KOPT-K1 (cell line): ENCODE measurements around the gene PTPRM.

Experiments
- H3K27ac ChIP-seq: fragments of 200-600 bp; sonication (generic); 2 replicates; pipeline ENCODE4 v1.5.1; 2016; ENCODE audit warnings: antibody characterized with exemption, mild to moderate bottlenecking, low read depth, low read length; ENCODE audit not compliant: poor library complexity, severe bottlenecking
- H3K36me3 ChIP-seq: fragments of 200-600 bp; sonication (generic); 2 replicates; pipeline ENCODE4 v1.5.1; 2017; ENCODE audit warnings: antibody characterized with exemption, mild to moderate bottlenecking, low read length, moderate library complexity; ENCODE audit not compliant: insufficient read depth
- H3K9me3 ChIP-seq: fragments of 200-600 bp; sonication (generic); 2 replicates; pipeline ENCODE4 v1.5.1; 2017; ENCODE audit warnings: antibody characterized with exemption, low read length, mild to moderate bottlenecking; ENCODE audit not compliant: insufficient read depth, poor library complexity, severe bottlenecking

PTPRM gene

GRCh38 chr18:7678801-7679200 is 111.7 kb downstream of the PTPRM start:
- Histone ChIP-seq H3K36me3 (no peaks in the 10 kb centered on the region), H3K9me3 (no peaks in the 10 kb centered on the region), H3K27ac (no peak overlapping the region)

- Histone ChIP-seq H3K9me3 (no peaks in the 10 kb centered on the region), H3K36me3 (no peaks in the 10 kb centered on the region), H3K27ac (no peak overlapping the region)
These were observed 114.2 kb downstream of the PTPRM start for GRCh38 chr18:7681298-7681697.

DNA sequence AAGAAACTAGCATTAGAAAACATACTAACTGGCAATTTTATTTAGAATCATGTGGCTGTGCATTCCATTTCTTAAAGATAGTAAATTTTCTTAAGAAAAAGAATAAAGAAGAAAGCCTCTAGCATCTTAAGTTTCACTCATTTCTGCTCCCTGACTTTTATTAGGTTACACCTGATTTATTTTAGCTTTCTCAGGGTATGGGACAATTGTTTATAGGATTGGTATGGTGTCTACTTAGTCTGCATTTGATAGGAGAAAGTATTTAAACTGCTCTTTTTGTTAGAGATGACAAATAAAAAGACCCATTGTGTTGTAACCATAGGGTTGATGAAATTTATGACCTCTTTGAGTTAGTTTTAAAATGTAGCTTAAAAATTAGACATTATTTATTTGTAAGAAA is 115.2 kb downstream of the PTPRM start:
- no peaks in the 10 kb centered on the region for H3K9me3 ChIP-seq
- no peaks in the 10 kb centered on the region for H3K36me3 ChIP-seq
- H3K27ac ChIP-seq: no peak overlapping the region

- H3K36me3 ChIP-seq: no peaks in the 10 kb centered on the region
- no peaks in the 10 kb centered on the region for H3K9me3 ChIP-seq
- no peak overlapping the region for H3K27ac ChIP-seq
These were observed 116.6 kb downstream of the PTPRM start for GRCh38 chr18:7683753-7684152.

DNA sequence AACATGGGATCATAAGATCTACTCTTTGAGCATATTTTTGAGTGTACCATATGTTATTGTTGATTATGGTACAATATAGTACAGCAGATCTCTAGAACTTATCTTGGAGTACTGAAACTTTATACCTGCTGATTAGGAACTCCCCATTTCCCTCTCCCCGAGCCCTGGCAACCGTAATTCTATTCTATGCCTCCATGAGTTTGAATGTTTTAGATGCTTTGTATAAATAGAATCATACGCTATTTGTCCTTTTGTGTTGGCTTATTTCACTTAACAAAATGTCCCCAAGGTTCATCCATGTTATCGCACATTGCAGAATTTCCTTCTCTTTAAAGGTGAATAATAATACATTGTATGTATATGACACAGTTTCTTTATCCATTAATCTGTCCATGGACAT is 117.2 kb downstream of the PTPRM start:
- Histone ChIP-seq H3K27ac (no peak overlapping the region), H3K36me3 (no peaks in the 10 kb centered on the region), H3K9me3 (no peaks in the 10 kb centered on the region)

DNA sequence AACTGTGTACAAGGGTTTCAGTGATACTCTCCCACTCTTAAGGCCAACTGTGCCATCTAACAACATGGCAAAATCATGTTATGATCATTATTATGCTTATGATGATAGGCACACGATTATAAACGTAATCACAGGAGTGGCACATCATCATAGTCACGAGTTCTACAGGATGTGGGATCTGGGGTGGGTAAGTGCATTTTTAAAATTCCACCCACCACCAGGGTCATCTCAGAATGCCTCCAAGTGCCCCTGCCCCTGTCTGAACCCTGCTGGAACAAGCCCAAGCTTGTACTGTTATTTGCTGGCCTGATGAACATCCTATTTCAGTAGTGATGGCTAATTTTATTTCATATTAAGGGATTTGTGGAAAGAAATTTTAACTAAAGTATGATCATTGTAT is 117.8 kb downstream of the PTPRM start:
- H3K27ac ChIP-seq: no peak overlapping the region
- no peaks in the 10 kb centered on the region for H3K9me3 ChIP-seq
- H3K36me3 ChIP-seq: no peaks in the 10 kb centered on the region

GRCh38 chr18:7686278-7686677 is 119.2 kb downstream of the PTPRM start:
- H3K36me3 ChIP-seq: no peaks in the 10 kb centered on the region
- H3K9me3 ChIP-seq: no peaks in the 10 kb centered on the region
- no peak overlapping the region for H3K27ac ChIP-seq

DNA sequence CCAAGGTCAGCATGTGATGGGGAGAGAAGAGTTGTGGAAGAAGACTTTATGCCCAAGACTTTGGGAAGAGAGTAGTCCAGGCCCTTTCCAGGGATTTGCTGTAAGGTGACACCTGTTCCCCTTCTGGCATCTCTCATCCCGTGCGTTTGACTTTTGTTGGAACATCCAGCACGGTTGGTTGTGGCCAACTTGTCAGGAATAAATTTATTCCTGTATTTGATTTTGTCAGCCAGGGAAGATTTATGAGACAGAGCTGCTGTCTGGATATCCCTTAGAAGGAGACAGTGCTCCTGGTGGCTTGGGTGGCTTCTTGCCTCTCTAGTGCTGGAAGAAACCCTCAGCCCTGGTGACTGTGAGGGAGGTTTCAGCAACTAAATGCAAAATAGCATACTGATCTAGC is 121.5 kb downstream of the PTPRM start:
- Histone ChIP-seq H3K36me3 (no peaks in the 10 kb centered on the region), H3K9me3 (no peaks in the 10 kb centered on the region), H3K27ac (no peak overlapping the region)

DNA sequence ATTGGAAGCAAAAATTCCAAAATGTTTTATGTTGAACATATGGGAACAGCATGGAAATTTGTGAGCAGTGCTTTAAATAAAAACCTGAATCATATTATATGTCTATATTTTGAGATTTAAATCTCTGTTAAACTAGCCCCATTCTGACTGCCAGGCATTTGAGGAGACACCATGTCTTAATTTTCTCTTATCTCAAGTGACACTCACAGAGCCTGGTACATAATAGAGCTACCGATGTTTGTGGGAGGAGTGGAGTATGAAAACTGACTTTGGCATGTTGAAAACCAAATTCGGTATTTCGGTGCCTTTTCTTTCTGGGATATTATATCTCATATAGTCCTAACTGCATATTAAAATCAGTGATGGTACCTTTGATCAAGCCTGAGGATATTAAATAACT is 124.1 kb downstream of the PTPRM start:
- Histone ChIP-seq H3K27ac (no peak overlapping the region), H3K9me3 (no peaks in the 10 kb centered on the region), H3K36me3 (no peaks in the 10 kb centered on the region)

- Histone ChIP-seq H3K9me3 (no peaks in the 10 kb centered on the region), H3K27ac (no peak overlapping the region), H3K36me3 (no peaks in the 10 kb centered on the region)
These were observed 129.7 kb downstream of the PTPRM start for GRCh38 chr18:7696780-7697179.

DNA sequence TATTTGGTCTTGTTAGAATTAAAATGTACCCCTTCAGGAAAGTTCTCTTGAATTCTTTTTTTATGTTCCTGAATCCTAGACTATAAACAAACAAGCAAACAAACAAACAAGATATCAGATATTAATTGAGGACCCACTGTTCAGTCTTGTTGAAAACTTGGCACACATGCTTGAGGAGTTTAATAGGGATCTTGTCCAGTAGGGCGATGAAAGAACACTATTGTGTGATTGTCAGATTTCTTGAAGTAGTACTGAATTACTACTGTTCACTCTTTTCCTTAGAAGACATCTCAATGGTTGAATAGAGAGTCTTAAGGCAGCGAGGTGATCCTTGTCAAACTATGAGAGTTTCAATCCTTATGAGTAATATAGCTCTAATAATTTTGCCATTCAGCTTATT is 130.2 kb downstream of the PTPRM start:
- Histone ChIP-seq H3K36me3 (no peaks in the 10 kb centered on the region), H3K27ac (no peak overlapping the region), H3K9me3 (no peaks in the 10 kb centered on the region)

DNA sequence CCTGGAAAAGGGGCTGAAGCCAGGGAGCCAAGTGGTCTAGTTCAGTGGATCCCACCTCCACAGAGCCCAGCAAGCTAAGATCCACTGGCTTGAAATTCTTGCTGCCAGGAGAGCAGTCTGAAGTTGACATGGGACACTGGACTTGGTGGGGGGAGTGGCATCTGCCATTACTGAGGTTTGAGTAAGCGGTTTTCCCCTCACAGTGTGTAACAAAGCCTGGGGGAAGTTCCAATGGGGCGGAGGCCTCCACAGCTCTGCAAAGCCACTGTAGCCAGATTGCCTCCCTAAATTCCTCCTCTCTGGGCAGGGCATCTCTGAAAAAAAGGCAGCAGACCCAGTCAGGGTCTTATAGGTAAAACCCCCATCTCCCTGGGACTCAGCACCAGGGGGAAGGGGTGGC is 144.4 kb downstream of the PTPRM start:
- Histone ChIP-seq H3K9me3 (no peaks in the 10 kb centered on the region), H3K27ac (no peak overlapping the region), H3K36me3 (no peaks in the 10 kb centered on the region)

DNA sequence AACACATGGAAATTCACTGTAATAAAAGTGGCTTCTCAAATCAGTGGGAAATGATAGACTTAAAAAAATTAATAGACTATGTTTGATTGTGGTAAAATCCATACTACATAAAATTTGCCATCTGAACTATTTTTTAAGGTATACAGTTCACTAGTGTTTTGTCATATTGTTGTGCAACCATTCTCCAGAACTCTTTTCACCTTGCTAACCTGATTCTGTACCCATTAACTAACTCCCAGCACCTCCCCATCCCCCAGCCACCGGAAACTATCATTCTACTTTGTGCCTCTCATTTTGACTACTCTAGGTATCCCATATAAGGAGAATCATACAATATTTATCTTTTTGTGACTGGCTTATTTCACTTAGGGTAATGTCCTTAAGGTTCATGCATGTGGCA is 153.3 kb downstream of the PTPRM start:
- Histone ChIP-seq H3K27ac (no peak overlapping the region), H3K9me3 (peaks cover 10% of the 10 kb centered on the region), H3K36me3 (no peaks in the 10 kb centered on the region)

- peaks cover 10% of the 10 kb centered on the region for H3K9me3 ChIP-seq
- no peak overlapping the region for H3K27ac ChIP-seq
- no peaks in the 10 kb centered on the region for H3K36me3 ChIP-seq
These were observed 154.4 kb downstream of the PTPRM start for GRCh38 chr18:7721532-7721931.

DNA sequence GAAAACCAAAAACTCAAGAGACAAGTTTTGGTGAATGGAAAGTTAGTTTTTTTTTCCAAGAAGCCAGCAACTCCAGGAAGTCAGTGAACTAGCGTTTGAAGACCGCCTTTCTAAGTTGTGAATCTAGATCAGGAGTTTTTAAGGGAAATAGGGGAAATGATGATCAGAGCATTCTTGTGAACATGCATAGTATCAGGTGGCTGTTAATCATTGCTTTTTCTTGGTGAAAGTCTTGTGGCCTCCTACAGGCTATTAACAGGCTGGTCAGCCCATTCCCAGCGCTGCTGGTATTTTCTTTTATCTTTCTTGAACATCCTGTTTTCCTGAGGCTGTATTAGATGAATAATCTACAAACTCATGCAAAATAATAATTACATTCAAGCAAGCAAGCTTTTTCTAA is 155.8 kb downstream of the PTPRM start:
- Histone ChIP-seq H3K27ac (no peak overlapping the region), H3K9me3 (no peaks in the 10 kb centered on the region), H3K36me3 (no peaks in the 10 kb centered on the region)

GRCh38 chr18:7723558-7723957 is 156.4 kb downstream of the PTPRM start:
- no peaks in the 10 kb centered on the region for H3K36me3 ChIP-seq
- no peaks in the 10 kb centered on the region for H3K9me3 ChIP-seq
- H3K27ac ChIP-seq: no peak overlapping the region

DNA sequence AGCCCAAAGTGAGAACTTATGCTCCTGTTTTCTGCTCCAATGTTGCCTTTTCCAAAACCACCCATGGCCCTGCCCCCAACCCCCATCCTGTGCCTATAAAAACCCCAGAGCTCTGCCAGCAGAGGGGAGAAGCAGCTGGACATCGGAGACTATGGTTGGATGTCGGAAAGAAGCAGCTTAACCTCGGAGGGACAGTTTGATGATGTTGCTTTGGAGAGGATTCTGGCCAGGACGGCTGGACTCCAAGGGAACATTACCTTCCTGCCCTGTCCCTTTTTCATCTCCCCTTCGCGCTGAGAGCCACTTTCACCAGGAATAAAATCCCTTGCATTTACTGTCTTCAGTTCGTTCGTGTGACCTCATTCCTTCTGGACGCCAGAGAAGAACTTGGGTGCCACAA is 158.4 kb downstream of the PTPRM start:
- no peaks in the 10 kb centered on the region for H3K9me3 ChIP-seq
- no peak overlapping the region for H3K27ac ChIP-seq
- no peaks in the 10 kb centered on the region for H3K36me3 ChIP-seq
